Heart left ventricle (tissue), 16 donors: ENCODE data around the gene CERS1. TPM values are rescaled to one million over a fixed set of nuclear protein-coding genes. Genes with fewer than 3 reads are reported as not detected.

ENCODE experiments used
- ATAC-seq, 4 donors: fragments of 200-7000 bp; cut with Tn5 transposase; one replicate each; pipeline ENCODE4 v1.9.1; 2020 to 2022; ENCODE audit warnings: moderate library complexity in 4 of 4, mild to moderate bottlenecking in 3 of 4, moderate number of reproducible peaks in 1 of 4
- DNase-seq, 5 donors: peaks; one replicate each; pipeline ENCODE4 v3.0.0-alpha.2; 2020
- H3K27ac ChIP-seq, 12 donors: fragments of 200-600 bp; sonication (generic) in 4 of 12; one replicate each; pipeline versions ENCODE4 v1.5.0 to v1.8.0; 2016 to 2022; ENCODE audit warnings: mild to moderate bottlenecking in 2 of 12
- H3K27me3 ChIP-seq, 9 donors: fragments of 200-600 bp; sonication (generic) in 2 of 9; one replicate each; pipeline versions ENCODE4 v1.5.1 to v1.8.0; 2016 to 2022; ENCODE audit warnings: mild to moderate bottlenecking in 3 of 9
- H3K36me3 ChIP-seq, 9 donors: fragments of 200-600 bp; sonication (generic) in 2 of 9; one replicate each; pipeline versions ENCODE4 v1.5.0 to v1.8.0; 2018 to 2022; ENCODE audit warnings: mild to moderate bottlenecking in 2 of 9
- H3K4me1 ChIP-seq, 12 donors: fragments of 200-600 bp; sonication (generic) in 4 of 12; one replicate each; pipeline versions ENCODE4 v1.5.0 to v1.8.0; 2016 to 2022; ENCODE audit warnings: mild to moderate bottlenecking in 3 of 12
- H3K4me3 ChIP-seq, 12 donors: fragments of 200-600 bp; sonication (generic) in 4 of 12; one replicate each; pipeline versions ENCODE4 v1.5.0 to v1.8.0; 2017 to 2022; ENCODE audit warnings: mild to moderate bottlenecking in 9 of 12, moderate library complexity in 4 of 12
- H3K9me3 ChIP-seq, 12 donors: fragments of 200-600 bp; sonication (generic) in 4 of 12; one replicate each; pipeline versions ENCODE4 v1.5.0 to v1.8.0; 2016 to 2022; ENCODE audit warnings: mild to moderate bottlenecking in 1 of 12
- CTCF ChIP-seq, 12 donors: fragments of 200-600 bp; sonication (generic) in 4 of 12; IDR thresholded peaks; one replicate each; pipeline versions ENCODE4 v1.5.0 to v1.8.0; 2018 to 2022; ENCODE audit warnings: antibody characterized with exemption in 12 of 12, mild to moderate bottlenecking in 5 of 12
- POLR2A ChIP-seq, 2 donors: fragments of 450-650 bp; IDR thresholded peaks; one replicate each; pipeline ENCODE4 v1.6.1; 2017; ENCODE audit warnings: antibody characterized with exemption in 2 of 2, mild to moderate bottlenecking in 2 of 2, moderate library complexity in 2 of 2
- WGBS, 4 donors: extraction: QIAGEN DNeasy Blood & Tissue Kit in 2 of 4; methylation state at CpG; one replicate each; pipeline versions ENCODE4 v1.1.5 to v1.1.7; 2013 to 2018; 5-methylcytosine and 5-hydroxymethylcytosine counted together
- intact Hi-C, 10 donors: fragments of 100-400 bp; cut with DNase I; formaldehyde crosslinking; loops; one replicate each; pipeline versions ENCODE4 v1.11.1 to v1.14.2; 2022
- polyA plus RNA-seq, 2 donors: library from polyadenylated mRNA; stranded (reverse); fragments of 200-250 nt; gene quantifications; one replicate each; pipeline ENCODE4 v1.2.3, GENCODE V29; 2013
- total RNA-seq, 9 donors: library from RNA; depleted of rRNA in 2 of 9; stranded (reverse); fragments of >200 nt in 2 of 9; fragmentation: NEBNext Ultra II Directional in 3 of 9; extraction: Animal tissue kit (Norgen Biotek cat#: 25700) in 3 of 9; gene quantifications; one replicate each; pipeline versions ENCODE4 v1.1.0 to v1.2.4, GENCODE V29; 2016 to 2023
- donor health status: ischemic (EF 13 %, LVEDD 7.1; RV severe dilation, severe dysfunction).
- donor health status: healthy with polysubstance abuse.
- donor health status: DM: no; HTN: yes; CAD: no.
- donor health status: DM: no; HTN: no; CAD: no.
- donor health status: ischemic (EF 25% LVEDD 6.9; RV normal size, moderate dysfunction).
- donor health status: ischemic (EF 25% LVEDD 5.7; RV mildly dilated, moderate dysfunction).
- donor health status: healthy.
- donor health status: DM: yes; HTN: yes; CAD: no.
- donor health status: ischemic (EF 35%, LVEDD 5.7; RV mildly dilated, moderate dysfunction).
- donor health status: nonischemic (EF 11% LVEDD 7.7; RV severe dilation, severe dysfunction).
- donor health status: DM: yes; HTN: yes; CAD: no.
- donor health status: PGD.
- donor health status: ischemic (EF 29% LVEDD 5.4; RV normal size, mild dysfunction).
- donor health status: nonischemic (EF 23%, LVEDD 6.1; RV moderate dilation, normal function).

Gene CERS1
- total and polyA plus RNA-seq, 11 donors: 0.21 to 2.1 (median 0.52) TPM

DNA sequence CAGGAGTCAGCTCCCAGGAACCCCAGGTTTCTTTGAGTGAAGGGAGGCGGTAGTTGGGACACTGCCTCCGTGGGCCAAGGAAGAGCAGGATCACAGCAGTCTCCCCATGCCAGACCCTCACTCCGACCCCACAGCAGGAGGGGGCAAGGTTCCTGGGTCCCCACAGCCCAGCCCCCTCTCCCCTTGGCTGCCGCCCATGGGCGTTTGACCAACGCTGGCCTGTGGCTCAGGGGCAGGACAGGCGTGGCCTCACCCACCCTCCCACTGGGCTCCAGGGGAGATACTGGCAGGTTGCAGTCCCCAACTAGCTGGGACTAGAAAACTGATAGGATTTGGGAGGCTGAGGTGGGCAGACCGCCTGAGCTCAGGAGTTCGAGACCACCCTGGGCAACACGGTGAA is 14.1 kb upstream of the CERS1 start:
- ATAC-seq: no peak
- no peaks in the 10 kb centered on the region for H3K27me3 ChIP-seq
- intact Hi-C loops: no loop called here
- no peak for DNase-seq
- TF ChIP-seq CTCF (IDR thresholded peaks at IDR 0.05) (no peak), POLR2A (IDR thresholded peaks at IDR 0.05) (no peak)
- H3K4me3 ChIP-seq: no peak overlapping the region
- 88 to 91% (median 89%) methylated on average over 9 to 10 of the region's 10 CpGs for WGBS, 4 donors
- H3K36me3 ChIP-seq: peaks cover 0 to 92% (median 38%) of the 10 kb centered on the region in 9 donors
- peaks cover 0 to 2% (median 0%) of the 10 kb centered on the region in 12 donors for H3K4me1 ChIP-seq
- no peaks in the 10 kb centered on the region for H3K9me3 ChIP-seq
- no peak overlapping the region for H3K27ac ChIP-seq

DNA sequence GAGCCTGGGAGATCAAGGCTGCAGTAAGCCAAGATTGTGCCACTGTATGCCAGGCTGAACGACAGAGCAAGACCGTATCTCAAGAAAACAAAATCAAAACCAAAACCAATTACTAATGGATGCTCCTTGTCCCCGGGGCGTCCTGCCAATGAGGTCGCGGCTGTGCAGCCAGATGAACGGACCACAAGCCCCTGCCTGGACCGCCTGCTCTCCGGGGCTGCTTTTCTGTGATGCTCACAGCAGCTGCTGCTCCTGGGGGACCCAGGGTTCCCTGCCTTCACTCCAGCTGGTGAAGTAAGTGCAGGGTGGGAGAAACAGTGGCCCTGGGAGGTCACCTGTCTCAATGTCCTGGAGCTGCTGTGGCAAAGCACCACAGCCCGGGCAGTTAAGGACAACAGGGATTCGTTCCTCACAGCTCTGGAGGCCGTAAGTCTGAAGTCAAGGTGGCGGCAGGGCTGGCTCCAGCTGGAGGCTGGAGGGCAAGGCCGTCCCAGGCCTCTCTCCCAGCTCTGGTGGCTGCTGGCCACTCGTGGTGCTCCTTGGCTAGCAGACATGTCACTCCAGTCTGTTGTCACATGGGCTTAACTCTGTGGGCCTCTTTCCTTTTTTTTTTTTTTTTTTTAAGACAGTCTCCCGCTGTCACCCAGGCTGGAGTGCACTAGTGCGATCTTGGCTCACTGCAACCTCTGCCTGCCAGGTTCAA is 13.1 kb upstream of the CERS1 start:
- no peak for DNase-seq
- Histone ChIP-seq H3K4me3 (no peak overlapping the region), H3K36me3 (peaks cover 0 to 92% (median 42%) of the 10 kb centered on the region in 9 donors), H3K4me1 (no peaks in the 10 kb centered on the region), H3K27ac (no peak overlapping the region), H3K9me3 (no peaks in the 10 kb centered on the region), H3K27me3 (no peaks in the 10 kb centered on the region)
- TF ChIP-seq CTCF (IDR thresholded peaks at IDR 0.05) (no peak), POLR2A (IDR thresholded peaks at IDR 0.05) (no peak)
- intact Hi-C loops: no loop called here
- 88 to 90% (median 89%) methylated on average over 13 to 17 of the region's 17 CpGs for WGBS, 4 donors
- no peak for ATAC-seq

DNA sequence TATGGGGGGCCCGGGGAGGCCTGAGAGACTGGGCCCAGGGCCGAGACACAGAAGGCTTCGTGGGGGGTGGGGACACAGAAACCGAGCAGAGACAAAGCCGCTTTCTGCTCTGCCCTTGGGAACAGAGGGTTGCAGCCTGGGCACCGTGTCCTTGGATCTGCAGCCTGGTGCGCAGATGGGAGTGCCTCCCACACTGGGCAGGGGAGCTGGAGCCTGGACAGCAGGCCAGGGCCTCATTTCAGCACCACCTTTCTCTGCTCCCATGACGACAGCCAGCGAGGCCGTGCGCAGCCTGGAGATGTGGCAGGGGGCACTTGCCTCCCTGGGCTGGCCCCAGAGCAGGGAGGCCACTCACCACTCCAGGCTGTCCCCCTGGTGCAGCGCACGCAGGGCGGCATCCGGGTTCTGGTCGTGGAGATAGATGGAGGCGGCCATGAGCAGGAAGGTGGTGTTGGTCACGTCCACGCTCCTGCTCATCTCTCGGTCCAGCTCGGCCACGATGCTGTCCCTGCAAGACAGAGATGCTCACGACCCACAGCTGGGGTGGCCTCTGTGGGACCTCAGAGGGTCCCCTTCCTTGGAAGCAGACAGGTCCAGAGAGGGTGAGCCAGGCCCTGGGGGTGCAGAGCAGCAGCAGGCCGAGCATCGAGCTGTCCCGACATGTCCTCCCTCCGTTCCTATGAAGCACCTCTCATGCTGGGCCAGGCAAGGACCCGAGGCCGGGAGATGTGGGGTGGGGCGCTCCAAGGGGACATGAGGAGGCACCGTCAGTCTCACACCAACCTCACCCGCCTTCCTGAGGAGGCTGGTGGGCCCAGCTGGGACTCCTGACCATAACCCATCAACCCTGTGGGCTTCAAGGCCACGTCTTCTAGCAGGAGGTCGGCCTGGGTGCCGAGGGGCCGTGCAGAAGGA is 10.9 kb upstream of the CERS1 start:
- TF ChIP-seq POLR2A (IDR thresholded peaks at IDR 0.05): no peak
- TF ChIP-seq CTCF (IDR thresholded peaks at IDR 0.05): no peak
- Histone ChIP-seq H3K27me3 (no peaks in the 10 kb centered on the region), H3K36me3 (peaks cover 0 to 85% (median 36%) of the 10 kb centered on the region in 9 donors), H3K4me1 (no peaks in the 10 kb centered on the region), H3K4me3 (no peak overlapping the region), H3K9me3 (no peaks in the 10 kb centered on the region), H3K27ac (no peak overlapping the region)
- WGBS, 4 donors: 90 to 94% (median 93%) methylated on average over 20 to 36 of the region's 36 CpGs
- ATAC-seq (no peak), DNase-seq (no peak)
- intact Hi-C loops: no loop called here
